22Rv1 (cell line): ENCODE results near the gene KCNE3.

Source experiments
- ZFX ChIP-seq: fragments of 450-650 bp; IDR thresholded peaks from 2 replicates; pipeline ENCODE4 v1.6.1; 2017; ENCODE audit warnings: antibody characterized with exemption, borderline replicate concordance
- TF ChIP-seq, protein P1 (sequence below): fragments of 450-650 bp; IDR thresholded peaks from 2 replicates; pipeline ENCODE4 v1.5.1; 2017; ENCODE audit warnings: mild to moderate bottlenecking

DNA sequence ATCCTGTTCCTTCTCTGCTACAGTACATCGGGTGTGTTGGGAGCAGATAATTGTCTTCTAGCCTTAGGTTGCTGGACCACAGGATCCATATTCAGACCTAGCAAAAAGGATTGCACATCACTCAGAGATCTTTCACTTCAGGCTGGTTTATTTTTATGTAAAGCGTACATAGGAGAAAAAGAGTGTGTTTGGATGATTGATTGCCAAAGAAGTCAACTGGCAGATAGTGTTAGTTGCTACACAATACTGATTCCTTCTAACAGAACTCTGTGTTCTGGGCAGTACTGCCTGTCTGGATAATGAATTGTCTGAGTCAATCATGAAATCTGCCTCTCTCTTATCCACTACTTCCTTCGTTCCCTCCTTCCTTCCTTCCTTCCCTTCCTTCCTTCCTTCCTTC lies 38.1 kb downstream of the KCNE3 start:
- TF ChIP-seq, protein P1, sequence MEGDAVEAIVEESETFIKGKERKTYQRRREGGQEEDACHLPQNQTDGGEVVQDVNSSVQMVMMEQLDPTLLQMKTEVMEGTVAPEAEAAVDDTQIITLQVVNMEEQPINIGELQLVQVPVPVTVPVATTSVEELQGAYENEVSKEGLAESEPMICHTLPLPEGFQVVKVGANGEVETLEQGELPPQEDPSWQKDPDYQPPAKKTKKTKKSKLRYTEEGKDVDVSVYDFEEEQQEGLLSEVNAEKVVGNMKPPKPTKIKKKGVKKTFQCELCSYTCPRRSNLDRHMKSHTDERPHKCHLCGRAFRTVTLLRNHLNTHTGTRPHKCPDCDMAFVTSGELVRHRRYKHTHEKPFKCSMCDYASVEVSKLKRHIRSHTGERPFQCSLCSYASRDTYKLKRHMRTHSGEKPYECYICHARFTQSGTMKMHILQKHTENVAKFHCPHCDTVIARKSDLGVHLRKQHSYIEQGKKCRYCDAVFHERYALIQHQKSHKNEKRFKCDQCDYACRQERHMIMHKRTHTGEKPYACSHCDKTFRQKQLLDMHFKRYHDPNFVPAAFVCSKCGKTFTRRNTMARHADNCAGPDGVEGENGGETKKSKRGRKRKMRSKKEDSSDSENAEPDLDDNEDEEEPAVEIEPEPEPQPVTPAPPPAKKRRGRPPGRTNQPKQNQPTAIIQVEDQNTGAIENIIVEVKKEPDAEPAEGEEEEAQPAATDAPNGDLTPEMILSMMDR: no peak
- no peak for TF ChIP-seq ZFX
